ENCODE measurements around the gene SMO.

Gene SMO

GRCh38 chr7:129184981-129185670 is 3.3 kb upstream of the SMO start:
- no peak overlapping the region for H3K4me3 ChIP-seq (ENCODE audit: low read depth, low read length, poor library complexity, severe bottlenecking)
- H3K9ac ChIP-seq (ENCODE audit: low read length) = no peak overlapping the region
- peaks cover 25% of the 10 kb centered on the region; the same call in 1 of the 2 replicates for H3K27me3 ChIP-seq (ENCODE audit: insufficient read depth, low read length)
- H3K27ac ChIP-seq (ENCODE audit: low read depth, low read length, poor library complexity, severe bottlenecking) = no peak overlapping the region
- H4K20me1 ChIP-seq (ENCODE audit: insufficient read depth, low read length) = no peaks in the 10 kb centered on the region
- peaks cover 2% of the 10 kb centered on the region; the same call in 1 of the 2 replicates for H3K9me3 ChIP-seq (ENCODE audit: low read length)
- no peaks in the 10 kb centered on the region for H3K79me2 ChIP-seq (ENCODE audit: insufficient read depth, low read length)
- no peak overlapping the region for H2AFZ ChIP-seq (ENCODE audit: low read length)
- peaks cover 23% of the 10 kb centered on the region for H3K4me1 ChIP-seq (ENCODE audit: insufficient read depth, low read length, severe bottlenecking)
- H3F3A ChIP-seq (ENCODE audit: insufficient read depth, low read length) = no peaks in the 10 kb centered on the region
- no peak for TF ChIP-seq EZH2 (IDR thresholded peaks at IDR 0.05; ENCODE audit: borderline replicate concordance, low read length)
- TF ChIP-seq CTCF (IDR thresholded peaks at IDR 0.05; ENCODE audit: low read length) = no peak
- H3K9me2 ChIP-seq (ENCODE audit: low read depth, low read length) = no peaks in the 10 kb centered on the region
- no peak overlapping the region for H3K4me2 ChIP-seq (ENCODE audit: low read length)
- H3K36me3 ChIP-seq (ENCODE audit: insufficient read depth, low read length) = no peaks in the 10 kb centered on the region

GRCh38 chr7:129186749-129187260 is 1.6 kb upstream of the SMO start:
- H3K27me3 ChIP-seq (ENCODE audit: insufficient read depth, low read length) = peaks cover 27% of the 10 kb centered on the region; the same call in 1 of the 2 replicates
- peaks cover 23% of the 10 kb centered on the region for H3K4me1 ChIP-seq (ENCODE audit: insufficient read depth, low read length, severe bottlenecking)
- no peaks in the 10 kb centered on the region for H3K36me3 ChIP-seq (ENCODE audit: insufficient read depth, low read length)
- H3K9me3 ChIP-seq (ENCODE audit: low read length) = no peaks in the 10 kb centered on the region
- TF ChIP-seq EZH2 (IDR thresholded peaks at IDR 0.05; ENCODE audit: borderline replicate concordance, low read length) (no peak), CTCF (IDR thresholded peaks at IDR 0.05; ENCODE audit: low read length) (no peak)
- no peaks in the 10 kb centered on the region for H3K79me2 ChIP-seq (ENCODE audit: insufficient read depth, low read length)
- no peaks in the 10 kb centered on the region for H3F3A ChIP-seq (ENCODE audit: insufficient read depth, low read length)
- H4K20me1 ChIP-seq (ENCODE audit: insufficient read depth, low read length) = no peaks in the 10 kb centered on the region
- no peak overlapping the region for H3K9ac ChIP-seq (ENCODE audit: low read length)
- no peak overlapping the region for H2AFZ ChIP-seq (ENCODE audit: low read length)
- H3K9me2 ChIP-seq (ENCODE audit: low read depth, low read length) = no peaks in the 10 kb centered on the region
- no peak overlapping the region for H3K27ac ChIP-seq (ENCODE audit: low read depth, low read length, poor library complexity, severe bottlenecking)
- peak overlapping the region; percentile 5; the same call in 1 of the 2 replicates for H3K4me2 ChIP-seq (ENCODE audit: low read length)
- H3K4me3 ChIP-seq (ENCODE audit: low read depth, low read length, poor library complexity, severe bottlenecking) = no peak overlapping the region

GRCh38 chr7:129187681-129188371 is 607 bp upstream of the SMO start:
- Histone ChIP-seq H3F3A (ENCODE audit: insufficient read depth, low read length) (no peaks in the 10 kb centered on the region), H3K9me2 (ENCODE audit: low read depth, low read length) (no peaks in the 10 kb centered on the region), H3K9me3 (ENCODE audit: low read length) (no peaks in the 10 kb centered on the region), H3K4me1 (ENCODE audit: insufficient read depth, low read length, severe bottlenecking) (peaks cover 23% of the 10 kb centered on the region), H3K4me3 (ENCODE audit: low read depth, low read length, poor library complexity, severe bottlenecking) (peak overlapping the region; percentile 57), H3K27me3 (ENCODE audit: insufficient read depth, low read length) (peaks cover 36% of the 10 kb centered on the region), H4K20me1 (ENCODE audit: insufficient read depth, low read length) (no peaks in the 10 kb centered on the region), H3K27ac (ENCODE audit: low read depth, low read length, poor library complexity, severe bottlenecking) (no peak overlapping the region), H3K4me2 (ENCODE audit: low read length) (peak overlapping the region; percentile 79), H3K79me2 (ENCODE audit: insufficient read depth, low read length) (no peaks in the 10 kb centered on the region), H2AFZ (ENCODE audit: low read length) (no peak overlapping the region), H3K9ac (ENCODE audit: low read length) (no peak overlapping the region), H3K36me3 (ENCODE audit: insufficient read depth, low read length) (no peaks in the 10 kb centered on the region)
- no peak for TF ChIP-seq CTCF (IDR thresholded peaks at IDR 0.05; ENCODE audit: low read length)
- TF ChIP-seq EZH2 (IDR thresholded peaks at IDR 0.05; ENCODE audit: borderline replicate concordance, low read length) = no peak

Measured in OCI-LY1 (cell line).